ENCODE measurements around the gene ARL4A. TPM values are rescaled to one million over a fixed set of nuclear protein-coding genes. Genes with fewer than 3 reads are reported as not detected.
A peak's percentile ranks its signal among the peaks of the same experiment; 100 is the strongest.

The ARL4A gene
- total and polyA plus RNA-seq, 2 of the 13 experiments (the other 11 are each of a cell fraction or from before 2014, with no cell fraction given): 10.8 to 25.6 TPM

GRCh38 chr7:12686891-12687717, at the start of gene ARL4A (continued):
- TF ChIP-seq TFDP1 (CRISPR knock-in tag; IDR thresholded peaks at IDR 0.05; ENCODE audit: borderline replicate concordance) (no peak), ZSCAN31 (CRISPR knock-in tag; IDR thresholded peaks at IDR 0.05; ENCODE audit: low read depth) (peak; percentile 41), BRF2 (CRISPR knock-in tag; IDR thresholded peaks at IDR 0.05) (no peak), ZNF598 (CRISPR knock-in tag; IDR thresholded peaks at IDR 0.05; ENCODE audit: borderline replicate concordance) (peak; percentile 58; the same call in 1 of the 2 replicates), ATAD3A (CRISPR knock-in tag; IDR thresholded peaks at IDR 0.05) (no peak), SRSF9 (IDR thresholded peaks at IDR 0.05; ENCODE audit: borderline replicate concordance, insufficient read depth, low read depth, low read length, poor library complexity, severe bottlenecking) (no peak), HHEX (CRISPR knock-in tag; IDR thresholded peaks at IDR 0.05) (no peak), FOXJ3 (CRISPR knock-in tag; IDR thresholded peaks at IDR 0.05; ENCODE audit: borderline replicate concordance) (no peak), ZNF205 (CRISPR knock-in tag; IDR thresholded peaks at IDR 0.05) (peak; percentile 13), ADNP (CRISPR knock-in tag; IDR thresholded peaks at IDR 0.05) (no peak), ZNF160 (CRISPR knock-in tag; IDR thresholded peaks at IDR 0.05) (no peak), MLX (CRISPR knock-in tag; IDR thresholded peaks at IDR 0.05) (peak; percentile 9; the same call in 1 of the 2 replicates), IKZF5 (CRISPR knock-in tag; IDR thresholded peaks at IDR 0.05) (no peak), RARA (CRISPR knock-in tag; IDR thresholded peaks at IDR 0.05) (peak; percentile 37; the same call in 1 of the 2 replicates), ZNF781 (CRISPR knock-in tag; IDR thresholded peaks at IDR 0.05; ENCODE audit: borderline replicate concordance, not compliant biosample characterization) (peak; percentile 13), NR2F1 (CRISPR knock-in tag; IDR thresholded peaks at IDR 0.05) (no peak), TCF7L2 (IDR thresholded peaks at IDR 0.05; ENCODE audit: low read depth, low read length) (no peak), DR1 (CRISPR knock-in tag; IDR thresholded peaks at IDR 0.05) (peak; percentile 75), JARID2 (CRISPR knock-in tag; IDR thresholded peaks at IDR 0.05; ENCODE audit: insufficient replicate concordance) (no peak)

Data from HepG2 (cell line).